HPDE6-E6E7 (cell line): ENCODE measurements around the gene CDH13.

Experiments used
- DNase-seq: peaks from one replicate; pipeline ENCODE4 v3.0.0; 2011; ENCODE audit warnings: missing footprints; ENCODE audit errors: extremely low spot score

CDH13 gene

DNA sequence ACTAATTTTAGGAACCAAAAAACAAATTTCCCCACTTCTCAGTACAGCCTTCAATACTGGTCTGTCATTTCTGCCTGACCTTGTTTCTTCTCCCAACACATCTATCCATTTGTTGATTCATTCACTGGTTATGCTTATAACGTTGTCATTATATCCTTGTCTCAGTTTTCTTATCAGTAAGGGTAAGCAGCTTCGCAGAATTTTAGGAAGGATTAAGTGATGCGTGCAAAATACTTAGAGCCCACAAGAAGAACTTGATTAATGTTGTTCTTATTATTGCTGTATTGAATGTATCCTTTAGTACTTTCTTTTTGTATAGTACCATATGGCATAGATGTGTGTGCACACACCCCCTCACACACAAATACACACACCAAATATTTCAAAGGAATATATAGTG, 777.5 kb downstream of the CDH13 start:
- no peak for DNase-seq

- no peak for DNase-seq
Measured at GRCh38 chr16:83407928-83408327, 781.2 kb downstream of the CDH13 start.

DNA sequence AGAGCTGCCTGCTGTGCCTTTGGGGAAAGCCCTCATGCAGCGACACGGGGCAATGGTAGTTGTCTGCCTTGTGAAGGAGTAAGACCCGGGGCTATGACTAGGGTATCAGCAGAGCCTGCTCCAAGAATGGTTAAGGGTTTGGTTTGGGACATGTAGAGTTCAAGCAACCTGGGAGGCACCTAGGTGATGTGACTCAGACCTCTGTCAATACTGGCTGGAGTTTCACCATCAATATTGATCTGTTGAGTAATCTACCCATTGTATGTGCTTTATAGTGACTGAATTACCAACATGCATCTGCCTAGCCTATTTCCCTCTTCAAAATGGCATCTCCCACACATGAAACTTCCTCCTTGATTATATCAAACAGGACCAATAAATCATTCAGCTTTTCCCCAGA, 782.6 kb downstream of the CDH13 start:
- DNase-seq: no peak

- no peak for DNase-seq
Measured at GRCh38 chr16:83418565-83418964, 791.8 kb downstream of the CDH13 start.

DNA sequence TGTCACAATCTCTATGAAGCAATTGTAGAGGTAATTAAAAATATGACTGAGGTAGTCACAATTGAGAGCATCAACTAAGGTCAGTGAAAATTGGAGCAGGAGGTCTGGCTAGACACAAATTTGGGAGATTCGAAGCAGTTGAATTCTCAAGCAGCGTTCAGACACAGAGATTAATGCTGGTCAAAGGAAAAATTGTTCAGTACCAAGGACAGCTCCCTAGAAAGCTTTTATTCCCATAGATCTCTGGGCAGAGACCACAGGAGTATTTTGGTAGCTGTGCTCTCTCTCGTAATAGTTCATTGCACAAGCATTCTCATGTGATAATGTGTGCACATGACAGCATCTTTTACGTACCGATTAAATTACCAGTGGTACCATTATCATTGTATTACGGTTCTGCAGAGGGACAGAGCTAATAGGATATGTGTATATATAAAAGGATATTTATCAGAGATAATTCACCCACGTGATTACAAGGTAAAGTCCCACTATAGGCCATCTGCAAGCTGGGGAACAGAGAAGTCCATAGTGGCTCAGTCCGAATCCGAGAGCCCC, 793.5 kb downstream of the CDH13 start:
- no peak for DNase-seq

DNA sequence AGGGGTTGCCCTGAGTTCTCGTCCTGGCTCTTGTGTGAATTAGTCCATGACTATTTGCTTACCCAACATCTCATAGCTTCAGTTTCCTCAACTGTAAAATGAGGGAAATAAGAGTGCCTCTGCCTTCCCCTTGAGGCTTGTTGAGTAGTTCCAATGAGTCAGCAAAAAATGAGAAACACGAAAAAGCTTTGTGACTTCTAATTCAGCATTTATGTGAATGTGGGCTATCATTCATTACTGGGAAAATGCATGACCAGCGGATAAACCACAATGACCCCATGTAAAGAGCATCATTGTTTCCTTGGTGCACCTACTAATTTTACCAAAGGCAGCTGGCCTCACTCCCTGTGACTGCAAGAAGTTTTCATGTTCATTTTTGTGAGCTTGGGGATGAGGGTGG, 806.4 kb downstream of the CDH13 start:
- DNase-seq: no peak

DNA sequence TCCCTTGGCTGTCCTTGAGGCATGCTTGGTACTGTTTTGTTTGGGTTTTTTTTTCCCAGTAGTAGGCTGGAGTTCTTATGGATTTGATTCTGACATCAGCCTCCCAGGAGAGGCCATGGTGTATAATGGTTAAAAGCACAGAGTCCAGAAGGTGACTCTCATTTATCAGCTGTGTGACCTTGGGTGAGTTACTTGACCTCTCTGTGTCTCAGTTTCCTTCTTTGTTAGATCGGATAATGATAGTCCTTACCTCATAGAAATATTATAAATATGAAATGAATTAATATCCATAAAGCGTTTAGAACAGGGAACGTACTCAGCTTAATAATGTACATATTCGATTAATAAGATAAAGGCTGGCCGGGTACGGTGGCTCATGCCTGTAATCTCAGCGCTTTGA, 810.3 kb downstream of the CDH13 start:
- no peak for DNase-seq

GRCh38 chr16:83438326-83438725, 811.6 kb downstream of the CDH13 start:
- no peak for DNase-seq

DNA sequence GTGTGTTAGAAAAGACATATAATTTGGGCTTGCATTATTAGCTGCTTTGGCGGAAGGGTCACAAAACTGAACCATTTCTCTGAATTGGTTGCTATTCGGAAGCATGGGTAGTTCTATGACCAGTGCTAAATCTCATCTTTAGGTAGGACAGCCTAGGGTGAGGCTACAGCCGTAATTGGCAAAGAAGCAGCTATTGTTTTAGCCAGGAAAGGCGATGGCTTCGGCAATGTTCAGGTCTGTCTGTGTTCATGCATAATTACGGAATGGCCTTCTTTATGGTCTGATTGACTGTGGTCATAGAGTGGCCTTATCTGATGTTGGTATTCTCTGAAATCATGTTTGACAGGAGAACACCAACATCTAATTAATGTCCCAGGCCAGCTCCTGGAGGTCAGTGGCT, 812.6 kb downstream of the CDH13 start:
- no peak for DNase-seq

- DNase-seq: no peak
Measured at GRCh38 chr16:83441517-83441916, 814.7 kb downstream of the CDH13 start.

DNA sequence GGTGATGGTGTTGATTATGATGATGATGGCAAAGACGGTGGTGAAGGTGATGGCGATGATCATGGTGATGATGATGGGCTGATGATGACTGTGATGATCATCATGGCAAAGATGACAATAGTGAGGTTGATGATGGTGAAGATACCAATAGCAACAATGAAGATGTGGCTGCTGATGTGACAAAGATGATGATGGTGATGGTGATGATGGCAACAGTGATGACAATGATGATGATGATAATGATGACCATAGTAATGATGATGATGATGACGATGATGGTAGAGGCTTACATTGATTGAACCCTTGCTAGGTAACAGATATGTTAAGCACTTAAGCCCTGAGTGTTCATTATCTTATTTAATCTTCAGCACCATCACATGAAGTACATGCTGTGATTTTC, 817.2 kb downstream of the CDH13 start:
- DNase-seq: no peak

GRCh38 chr16:83447560-83447959, 820.8 kb downstream of the CDH13 start:
- no peak for DNase-seq

- DNase-seq: no peak
Measured at GRCh38 chr16:83449861-83450260, 823.1 kb downstream of the CDH13 start.

DNA sequence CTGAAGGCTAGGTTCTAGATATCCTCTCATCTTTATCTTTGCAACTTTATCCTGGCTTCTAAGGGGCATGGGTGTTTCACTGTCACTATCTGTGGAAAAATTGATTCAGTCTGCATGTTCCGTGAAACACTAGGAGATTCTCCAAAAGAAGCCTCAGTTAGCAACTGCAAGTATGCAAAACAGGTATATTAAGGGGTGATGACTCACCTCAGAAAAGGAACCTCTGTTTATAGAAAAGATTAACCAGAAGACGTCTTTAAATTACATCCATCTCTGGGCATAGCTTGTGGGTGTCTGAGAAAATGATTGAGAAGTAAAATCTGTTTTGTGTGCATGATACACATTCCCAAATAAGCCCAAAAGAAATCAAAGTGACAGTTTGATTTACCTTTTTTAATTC, 827.2 kb downstream of the CDH13 start:
- DNase-seq: no peak

DNA sequence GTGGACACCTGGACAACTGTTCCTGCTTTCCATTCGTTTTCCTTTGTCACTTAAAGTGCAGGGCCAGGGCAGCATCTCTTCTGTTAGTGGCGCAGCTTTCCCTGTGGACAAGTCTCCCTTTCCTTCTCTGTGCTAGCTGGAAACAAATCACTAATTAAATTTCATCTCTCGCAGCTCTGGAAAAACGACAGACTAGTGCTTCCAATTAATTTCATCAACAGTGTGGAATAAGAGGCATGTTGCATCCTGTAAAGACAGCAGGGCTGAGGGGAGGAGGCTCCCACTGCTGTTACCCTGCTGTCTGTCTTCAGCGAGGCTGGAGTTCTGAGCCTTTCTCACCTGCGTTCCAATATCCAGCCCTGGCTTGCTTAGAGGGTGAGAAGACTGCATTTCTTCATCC, 828.9 kb downstream of the CDH13 start:
- no peak for DNase-seq

DNA sequence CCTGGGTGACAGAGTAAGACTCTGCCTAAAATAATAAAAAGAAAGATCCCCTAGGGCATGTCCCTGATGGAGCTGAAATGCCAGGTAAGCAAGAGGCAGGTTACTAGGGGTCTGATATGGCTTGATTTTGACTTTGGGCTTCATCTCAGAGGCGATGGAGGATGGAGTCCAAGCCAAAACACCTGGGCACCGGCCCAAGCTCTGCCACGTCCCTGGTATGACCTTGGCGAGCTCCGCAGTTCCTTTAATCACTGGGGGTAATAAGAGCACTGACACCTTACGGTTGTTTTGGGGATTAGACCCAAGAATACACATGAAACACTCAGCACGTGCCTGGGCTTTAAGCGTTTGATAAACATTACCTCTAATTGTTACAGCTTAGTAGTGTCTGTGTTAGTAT, 830.2 kb downstream of the CDH13 start:
- no peak for DNase-seq

DNA sequence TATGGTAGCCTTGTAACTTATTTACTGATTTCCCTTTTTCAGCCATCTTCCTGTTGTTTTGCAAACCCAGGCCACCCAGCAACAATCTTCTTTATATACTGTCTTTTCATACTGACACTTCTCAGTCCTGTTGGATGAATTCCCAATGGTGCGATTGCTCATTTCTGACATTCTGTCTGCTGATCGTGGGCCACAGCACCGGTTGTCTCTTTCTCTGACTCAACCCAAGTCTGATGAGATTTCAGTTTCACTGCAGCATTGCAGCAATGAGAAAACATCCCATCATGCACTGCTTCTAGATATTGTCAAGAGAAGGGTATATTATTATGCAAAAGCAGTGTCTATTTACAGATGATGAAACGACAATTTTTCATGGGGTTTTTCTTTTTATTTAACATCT, 831.8 kb downstream of the CDH13 start:
- no peak for DNase-seq

- no peak for DNase-seq
Measured at GRCh38 chr16:83464991-83465390, 838.2 kb downstream of the CDH13 start.

GRCh38 chr16:83470416-83470815, 843.6 kb downstream of the CDH13 start:
- no peak for DNase-seq

- DNase-seq: no peak
Measured at GRCh38 chr16:83472776-83473501, 846.2 kb downstream of the CDH13 start.

DNA sequence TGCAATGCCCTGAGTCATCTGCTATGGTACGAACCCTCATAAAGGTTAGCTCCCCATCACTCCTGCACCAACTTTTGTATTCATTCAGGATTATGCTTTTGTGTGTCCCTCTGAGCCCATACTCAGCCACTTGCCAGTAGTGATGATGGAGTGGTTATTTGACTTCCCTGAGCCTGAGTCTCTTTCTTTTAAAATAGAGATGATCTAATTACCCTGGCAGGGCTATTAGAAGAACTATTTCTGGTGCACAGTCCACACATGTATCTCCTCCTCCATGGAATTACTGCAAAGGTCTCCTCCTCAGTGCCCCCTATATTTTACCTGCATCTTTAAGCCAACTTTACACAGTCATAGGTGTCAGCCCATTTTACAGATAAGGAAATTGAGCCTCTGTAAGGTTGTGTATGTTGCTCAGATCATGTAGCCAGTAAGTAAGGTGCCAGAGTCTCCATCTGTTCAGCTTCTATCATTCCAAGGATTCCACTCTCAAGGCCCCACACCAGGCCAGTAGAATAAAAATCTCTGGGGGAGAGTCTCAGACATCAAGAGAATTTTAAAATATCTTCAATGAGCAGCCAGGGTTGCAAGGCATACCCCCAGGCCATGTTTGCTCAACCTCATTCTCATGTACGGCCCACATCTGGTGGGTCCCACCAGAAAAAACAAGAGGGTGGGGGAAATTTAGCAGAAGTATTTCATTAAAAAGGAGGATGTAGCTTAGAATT, 847.3 kb downstream of the CDH13 start:
- no peak for DNase-seq

GRCh38 chr16:83475108-83475507, 848.3 kb downstream of the CDH13 start:
- DNase-seq: no peak

DNA sequence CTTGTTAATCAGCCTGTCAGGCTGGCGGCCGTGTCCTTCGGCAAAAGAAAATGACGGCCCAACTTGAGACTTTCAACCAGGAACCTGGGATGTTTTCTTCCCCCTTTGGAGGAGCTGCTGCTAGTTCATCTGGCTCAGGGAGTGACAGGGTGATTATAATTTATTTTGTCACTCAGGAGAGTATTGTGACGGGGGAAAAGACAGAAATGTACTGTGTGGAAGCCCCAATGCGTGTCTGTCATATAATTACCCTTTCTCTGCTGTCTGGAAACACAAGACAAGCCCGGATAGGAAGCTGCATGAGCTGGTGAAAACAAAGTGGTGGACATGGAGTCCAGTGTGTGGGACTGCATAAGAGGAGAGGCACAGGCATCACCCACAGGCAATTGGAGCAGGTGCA, 854.8 kb downstream of the CDH13 start:
- DNase-seq: no peak
